Breast epithelium (tissue), 4 donors: ENCODE measurements around the gene ATMIN. TPM values are rescaled to one million over a fixed set of nuclear protein-coding genes. Genes with fewer than 3 reads are reported as not detected.

ENCODE experiments used
- DNase-seq, 2 donors: peaks; one replicate each; pipeline ENCODE4 v3.0.0-alpha.2; 2019; ENCODE audit warnings: low spot score in 2 of 2
- H3K27ac ChIP-seq, 2 donors: fragments of 200-600 bp; sonication (generic) in 1 of 2; one replicate each; pipeline ENCODE4 v1.5.1; 2016 to 2019; ENCODE audit warnings: mild to moderate bottlenecking in 1 of 2
- H3K27me3 ChIP-seq, 2 donors: fragments of 200-600 bp; sonication (generic) in 1 of 2; one replicate each; pipeline versions ENCODE4 v1.5.1 to v1.6.0; 2017 to 2019; ENCODE audit warnings: control low read depth in 1 of 2, mild to moderate bottlenecking in 1 of 2
- H3K36me3 ChIP-seq: fragments of 200-600 bp; one replicate; pipeline ENCODE4 v1.5.1; 2019
- H3K4me1 ChIP-seq, 2 donors: fragments of 200-600 bp; sonication (generic); one replicate each; pipeline ENCODE4 v1.5.1; 2016 to 2019; ENCODE audit warnings: control low read depth in 1 of 2
- H3K4me3 ChIP-seq, 3 donors: fragments of 200-600 bp; sonication (generic); 1 replicate in 2 of 3; 2 replicates in 1 of 3; pipeline ENCODE4 v1.5.1; 2016 to 2019; ENCODE audit warnings: mild to moderate bottlenecking in 3 of 3, moderate library complexity in 2 of 3
- H3K9me3 ChIP-seq, 2 donors: fragments of 200-600 bp; sonication (generic) in 1 of 2; one replicate each; pipeline ENCODE4 v1.5.1; 2016 to 2019; ENCODE audit warnings: control low read depth in 1 of 2
- CTCF ChIP-seq, 3 donors: fragments of 450-650 bp; IDR thresholded peaks; one replicate each; pipeline ENCODE4 v1.5.1; 2016 to 2017; ENCODE audit warnings: antibody characterized with exemption in 3 of 3, mild to moderate bottlenecking in 3 of 3, moderate library complexity in 3 of 3
- POLR2A ChIP-seq: fragments of 450-650 bp; IDR thresholded peaks from one replicate; pipeline ENCODE4 v1.6.1; 2016; ENCODE audit warnings: antibody characterized with exemption, mild to moderate bottlenecking, moderate library complexity
- POLR2AphosphoS5 ChIP-seq, 3 donors: sonication (generic); formaldehyde crosslinking; IDR thresholded peaks; one replicate each; pipeline ENCODE4 v1.6.1; 2017; ENCODE audit warnings: antibody characterized with exemption in 3 of 3
- intact Hi-C: fragments of 100-400 bp; cut with DNase I; formaldehyde crosslinking; loops from one replicate; pipeline ENCODE4 v1.15.1; 2023; ENCODE audit warnings: low total_unique reads
- total RNA-seq, 3 donors: library from RNA; depleted of rRNA; stranded (reverse); fragments of >200 nt; gene quantifications; one replicate each; pipeline ENCODE4 v1.1.0, GENCODE V29; 2016

ATMIN gene
- total RNA-seq, 3 donors from 2014 or later: 37.4 to 54.9 (median 42.6) TPM

GRCh38 chr16:81096715-81097208, 61.1 kb downstream of the ATMIN start:
- H3K27ac ChIP-seq: peak overlapping the region; percentile 68 to 89
- H3K4me3 ChIP-seq: peak overlapping the region; percentile 73 to 96 (median 83)
- intact Hi-C loops: loop anchor here (1.0 kb wide), 1 partner anchor 17 kb away; no protein-coding TSS in a partner anchor
- no peaks in the 10 kb centered on the region for H3K4me1 ChIP-seq
- no peaks in the 10 kb centered on the region for H3K9me3 ChIP-seq
- DNase-seq: no peak
- TF ChIP-seq CTCF (IDR thresholded peaks at IDR 0.05): no peak
- TF ChIP-seq POLR2AphosphoS5 (IDR thresholded peaks at IDR 0.05): no peak
- TF ChIP-seq POLR2A: no peak
- no peaks in the 10 kb centered on the region for H3K36me3 ChIP-seq
- no peaks in the 10 kb centered on the region for H3K27me3 ChIP-seq

Other genes with a start within 250 kb of the ATMIN start
- gene CDYL2, start 231.2 kb upstream of the ATMIN start, total RNA-seq: 10 to 100 TPM in 2 of 3 donors, 1 to 10 TPM in 1; 6.4 to 12.1 (median 10.7) TPM
- gene CMC2, start 29.0 kb upstream of the ATMIN start, total RNA-seq: 10 to 100 TPM; 27.5 to 38.5 (median 31.5) TPM
- gene CENPN, start 28.6 kb upstream of the ATMIN start, total RNA-seq: 1 to 10 TPM; 3.9 to 9.7 (median 8.2) TPM
- gene C16orf46, start 41.4 kb downstream of the ATMIN start, total RNA-seq: 1 to 10 TPM in 2 of 3 donors, under 1 TPM in 1; 0.64 to 4.3 (median 3.4) TPM
- gene GCSH, start 60.6 kb downstream of the ATMIN start, total RNA-seq: 10 to 100 TPM; 19.9 to 22.1 (median 21.0) TPM
- under 1 TPM in 1 of 3 donors, not detected in 2; 0.29 TPM for gene BCO1, start 202.8 kb downstream of the ATMIN start, total RNA-seq